ENCODE data around the gene PATZ1.

- TF ChIP-seq CTCF (IDR thresholded peaks at IDR 0.05) (no peak), POLR2A (IDR thresholded peaks at IDR 0.05) (no peak)
Measured at GRCh38 chr22:31291481-31292235, 54.5 kb downstream of the PATZ1 start.

Measured in testis (tissue), 2 donors.